Tibial artery (tissue), 4 donors: ENCODE data around the gene ANG.

Source experiments
- DNase-seq, 2 donors: peaks; one replicate each; pipeline ENCODE4 v3.0.0-alpha.2; 2019
- H3K27ac ChIP-seq, 2 donors: fragments of 200-600 bp; sonication (generic) in 1 of 2; 1 replicate in 1 of 2; 2 replicates in 1 of 2; pipeline ENCODE4 v1.5.1; 2018 to 2019; ENCODE audit warnings: mild to moderate bottlenecking in 1 of 2
- H3K27me3 ChIP-seq, 2 donors: fragments of 200-600 bp; sonication (generic) in 1 of 2; one replicate each; pipeline versions ENCODE4 v1.5.1 to v1.6.0; 2016 to 2019
- H3K36me3 ChIP-seq, 3 donors: fragments of 200-600 bp; sonication (generic) in 2 of 3; one replicate each; pipeline ENCODE4 v1.5.1; 2016 to 2019; ENCODE audit warnings: mild to moderate bottlenecking in 2 of 3
- H3K4me1 ChIP-seq, 4 donors: fragments of 200-600 bp; sonication (generic) in 2 of 4; 1 replicate in 3 of 4; 2 replicates in 1 of 4; pipeline ENCODE4 v1.5.1; 2016 to 2019
- H3K4me3 ChIP-seq, 2 donors: fragments of 200-600 bp; sonication (generic) in 1 of 2; 1 replicate in 1 of 2; 2 replicates in 1 of 2; pipeline ENCODE4 v1.5.1; 2018 to 2019; ENCODE audit warnings: mild to moderate bottlenecking in 2 of 2
- H3K9me3 ChIP-seq, 3 donors: fragments of 200-600 bp; sonication (generic) in 1 of 3; one replicate each; pipeline ENCODE4 v1.5.1; 2016 to 2019
- CTCF ChIP-seq, 2 experiments: fragments of 200-600 bp in 1 of 2; fragments of 450-650 bp in 1 of 2; IDR thresholded peaks; one replicate each; pipeline ENCODE4 v1.5.1; 2017 to 2019; ENCODE audit warnings: antibody characterized with exemption in 2 of 2, mild to moderate bottlenecking in 1 of 2, moderate library complexity in 1 of 2
- intact Hi-C: fragments of 100-400 bp; cut with DNase I; formaldehyde crosslinking; loops from one replicate; pipeline ENCODE4 v1.15.0; 2023; ENCODE audit warnings: low total_unique reads

The ANG gene

DNA sequence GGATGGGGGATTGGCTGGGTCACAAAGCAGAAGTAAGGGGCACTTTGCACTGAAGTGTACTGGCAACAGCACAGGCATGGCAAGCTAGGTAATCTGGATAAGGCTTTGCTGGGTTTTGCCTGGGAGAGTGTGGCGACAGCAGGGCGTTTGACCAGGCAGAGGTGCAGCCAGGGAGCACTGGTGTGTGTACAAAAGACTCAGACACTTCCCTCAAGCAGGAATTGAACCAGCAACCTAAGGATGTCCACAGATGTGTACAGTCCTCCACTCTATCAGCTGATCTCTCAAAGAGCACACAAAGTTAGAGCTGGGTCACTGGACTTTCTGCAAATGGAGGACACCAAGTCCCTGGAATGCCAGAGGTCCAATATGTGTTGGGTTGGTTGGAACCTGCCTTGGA, 19.6 kb upstream of the ANG start:
- Histone ChIP-seq H3K27ac (no peak overlapping the region), H3K27me3 (peaks cover 0 to 13% of the 10 kb centered on the region in 2 donors), H3K9me3 (no peaks in the 10 kb centered on the region), H3K4me1 (no peaks in the 10 kb centered on the region), H3K4me3 (no peak overlapping the region), H3K36me3 (no peaks in the 10 kb centered on the region)
- DNase-seq = no peak
- intact Hi-C loops = no loop called here
- no peak for TF ChIP-seq CTCF (IDR thresholded peaks at IDR 0.05)

GRCh38 chr14:20671597-20672283, 16.8 kb upstream of the ANG start:
- H3K27me3 ChIP-seq = no peaks in the 10 kb centered on the region
- H3K36me3 ChIP-seq = no peaks in the 10 kb centered on the region
- no peak overlapping the region for H3K27ac ChIP-seq
- H3K9me3 ChIP-seq = no peaks in the 10 kb centered on the region
- TF ChIP-seq CTCF (IDR thresholded peaks at IDR 0.05) = no peak
- H3K4me1 ChIP-seq = no peaks in the 10 kb centered on the region
- no peak overlapping the region for H3K4me3 ChIP-seq
- no peak for DNase-seq
- intact Hi-C loops = no loop called here

DNA sequence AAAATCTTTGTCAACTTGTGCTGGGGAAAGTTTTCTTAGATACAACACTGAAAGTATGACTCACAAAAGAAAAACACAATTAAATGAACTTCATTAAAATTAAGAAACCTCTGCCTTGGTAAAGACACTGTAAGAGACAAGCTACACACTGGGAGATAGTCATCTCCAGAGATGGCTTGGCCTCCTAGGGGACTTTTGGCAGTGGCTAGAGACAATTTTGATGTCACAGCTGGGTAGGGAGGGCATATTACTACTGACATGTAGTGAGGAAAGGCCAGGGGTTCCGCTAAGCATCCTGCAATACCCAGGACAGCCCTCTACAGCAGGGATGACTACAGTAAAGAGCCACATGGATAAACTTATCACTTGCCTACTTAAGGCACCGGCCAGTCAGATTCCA, 12.9 kb upstream of the ANG start:
- Histone ChIP-seq H3K36me3 (no peaks in the 10 kb centered on the region), H3K27ac (no peak overlapping the region), H3K27me3 (no peaks in the 10 kb centered on the region), H3K4me1 (peaks cover 0 to 8% (median 3%) of the 10 kb centered on the region in 4 donors), H3K4me3 (no peak overlapping the region), H3K9me3 (no peaks in the 10 kb centered on the region)
- DNase-seq = no peak
- no peak for TF ChIP-seq CTCF (IDR thresholded peaks at IDR 0.05)
- intact Hi-C loops = no loop called here

DNA sequence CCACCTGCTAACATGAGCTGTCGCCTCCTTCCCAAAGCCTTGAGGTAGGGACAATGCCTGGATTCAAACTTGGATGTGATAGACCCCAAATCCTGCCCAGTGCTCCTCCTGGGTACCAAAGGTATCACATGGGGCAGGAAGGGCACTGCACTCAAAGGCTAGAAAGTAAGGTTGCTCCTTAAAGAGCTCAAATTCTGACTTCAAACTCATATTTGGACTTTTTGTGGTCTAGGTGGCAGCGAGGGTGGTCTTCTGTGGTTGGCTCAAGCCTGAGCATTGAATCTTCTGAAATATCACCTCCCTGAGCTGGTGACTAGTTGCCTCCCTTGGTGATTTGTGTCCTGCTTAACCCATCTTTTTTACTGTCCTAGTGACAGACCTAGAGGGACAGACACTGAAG, 12.5 kb upstream of the ANG start:
- intact Hi-C loops = no loop called here
- no peak overlapping the region for H3K4me3 ChIP-seq
- no peak for TF ChIP-seq CTCF (IDR thresholded peaks at IDR 0.05)
- H3K27ac ChIP-seq = no peak overlapping the region
- peaks cover 0 to 12% (median 7%) of the 10 kb centered on the region in 4 donors for H3K4me1 ChIP-seq
- no peaks in the 10 kb centered on the region for H3K36me3 ChIP-seq
- DNase-seq = no peak
- no peaks in the 10 kb centered on the region for H3K9me3 ChIP-seq
- no peaks in the 10 kb centered on the region for H3K27me3 ChIP-seq

GRCh38 chr14:20679907-20680306, 8.7 kb upstream of the ANG start:
- Histone ChIP-seq H3K27ac (no peak overlapping the region), H3K27me3 (no peaks in the 10 kb centered on the region), H3K4me3 (no peak overlapping the region), H3K36me3 (no peaks in the 10 kb centered on the region), H3K4me1 (peaks cover 0 to 12% (median 9%) of the 10 kb centered on the region in 4 donors), H3K9me3 (no peaks in the 10 kb centered on the region)
- no peak for DNase-seq
- no peak for TF ChIP-seq CTCF (IDR thresholded peaks at IDR 0.05)
- intact Hi-C loops = loop anchor here (5.0 to 10.0 kb wide), 6 partner anchors 213 to 757 kb away; partner anchors contain the start of genes PNP, TEP1 and TMEM253
